B cell (primary cell): ENCODE data around the gene DGCR2. TPM values are rescaled to one million over a fixed set of nuclear protein-coding genes. Genes with fewer than 3 reads are reported as not detected.

Source experiments
- ATAC-seq: fragments of 200-7000 bp; cut with Tn5 transposase; one replicate; pipeline ENCODE4 v1.10.0; 2021; ENCODE audit warnings: low read depth, mild to moderate bottlenecking, moderate number of reproducible peaks, moderate library complexity
- CTCF ChIA-PET: fragments of 350-600 bp; sonication (Branson Sonifier 250); formaldehyde crosslinking; loops from one replicate; lab custom pipeline; 2021; ENCODE audit warnings: antibody characterized with exemption, inconsistent platforms; lab: Charles Lee
- POLR2A ChIA-PET: fragments of 350-600 bp; sonication (Branson Sonifier 250); formaldehyde crosslinking; loops from one replicate; lab custom pipeline; 2021; ENCODE audit warnings: antibody characterized with exemption; lab: Charles Lee
- DNase-seq: peaks from one replicate; pipeline ENCODE4 v3.0.0; 2013
- H2AFZ ChIP-seq: 2 replicates; pipeline ENCODE4 v1.6.1; 2012; ENCODE audit warnings: mild to moderate bottlenecking, low read depth, low read length; ENCODE audit not compliant: insufficient read depth, poor library complexity, severe bottlenecking
- H3K27ac ChIP-seq, 2 donors: 1 replicate in 1 of 2; 2 replicates in 1 of 2; pipeline ENCODE4 v1.5.1; 2012 to 2013; ENCODE audit warnings: low read length in 2 of 2, mild to moderate bottlenecking in 2 of 2, moderate library complexity in 1 of 2
- H3K27me3 ChIP-seq, 4 experiments: fragments of 200-600 bp in 1 of 4; sonication (generic) in 1 of 4; replicated peaks in 1 of 4; 1 replicate in 2 of 4; 2 replicates in 2 of 4; pipeline versions ENCODE4 v1.6.1 to v1.7.0; 2013 to 2016; ENCODE audit warnings: low read length in 3 of 4, mild to moderate bottlenecking in 2 of 4, mixed read lengths in 1 of 4, moderate library complexity in 1 of 4; ENCODE audit not compliant: insufficient read depth in 4 of 4, control insufficient read depth in 3 of 4; ENCODE audit errors: control extremely low read depth in 1 of 4
- H3K36me3 ChIP-seq, 2 experiments: replicated peaks in 1 of 2; 1 replicate in 1 of 2; 2 replicates in 1 of 2; pipeline versions ENCODE4 v1.6.1 to v1.7.1; 2013; ENCODE audit warnings: low read length in 1 of 2; ENCODE audit not compliant: insufficient read depth in 2 of 2, control insufficient read depth in 1 of 2; ENCODE audit errors: control extremely low read depth in 1 of 2, extremely low read depth in 1 of 2
- H3K4me1 ChIP-seq, 2 donors: fragments of 200-600 bp in 1 of 2; sonication (generic) in 1 of 2; 1 replicate in 1 of 2; 2 replicates in 1 of 2; pipeline versions ENCODE4 v1.5.1 to v1.6.1; 2013 to 2017; ENCODE audit warnings: low read length in 2 of 2; ENCODE audit not compliant: control insufficient read depth in 2 of 2, insufficient read depth in 2 of 2
- H3K4me2 ChIP-seq: replicated peaks from 2 replicates; pipeline ENCODE3; 2012; ENCODE audit warnings: mild to moderate bottlenecking, low read depth, low read length; ENCODE audit not compliant: poor library complexity, severe bottlenecking
- H3K4me3 ChIP-seq, 5 experiments: fragments of 200-600 bp in 1 of 5; sonication (generic) in 1 of 5; 1 replicate in 3 of 5; 2 replicates in 2 of 5; pipeline versions ENCODE4 v1.5.1 to v1.7.0; 2011 to 2016; ENCODE audit warnings: low read length in 4 of 5, mild to moderate bottlenecking in 4 of 5, low read depth in 2 of 5, control low read depth in 1 of 5, moderate library complexity in 1 of 5; ENCODE audit not compliant: insufficient read depth in 1 of 5; ENCODE audit errors: control extremely low read depth in 1 of 5, extremely low read depth in 1 of 5
- H3K79me2 ChIP-seq: fragments of 200-600 bp; sonication (generic); one replicate; pipeline ENCODE4 v1.6.0; 2016; ENCODE audit warnings: low read length; ENCODE audit not compliant: control insufficient read depth, insufficient read depth
- H3K9ac ChIP-seq: fragments of 200-600 bp; sonication (generic); 2 replicates; pipeline ENCODE4 v1.6.1; 2017; ENCODE audit warnings: mild to moderate bottlenecking, low read length, moderate library complexity
- H3K9me3 ChIP-seq, 3 donors: one replicate each; pipeline versions ENCODE4 v1.6.1 to v1.7.1; 2013; ENCODE audit warnings: low read length in 2 of 3; ENCODE audit not compliant: control insufficient read depth in 2 of 3, insufficient read depth in 1 of 3; ENCODE audit errors: control extremely low read depth in 1 of 3
- H4K20me1 ChIP-seq: 2 replicates; pipeline ENCODE4 v1.6.0; 2012; ENCODE audit warnings: mild to moderate bottlenecking, low read length; ENCODE audit not compliant: insufficient read depth, control insufficient read depth, poor library complexity, severe bottlenecking
- H3K27ac Mint-ChIP-seq: one replicate; pipeline ENCODE4 v1.8.0; 2021; ENCODE audit warnings: mixed read lengths
- H3K27me3 Mint-ChIP-seq: one replicate; pipeline ENCODE4 v1.8.0; 2021; ENCODE audit warnings: mixed read lengths
- H3K4me1 Mint-ChIP-seq: one replicate; pipeline ENCODE4 v1.8.0; 2021; ENCODE audit warnings: mixed read lengths
- H3K4me3 Mint-ChIP-seq: one replicate; pipeline ENCODE4 v1.8.0; 2021; ENCODE audit warnings: mixed read lengths
- H3K9me3 Mint-ChIP-seq: one replicate; pipeline ENCODE4 v1.8.0; 2022; ENCODE audit warnings: mixed read lengths; ENCODE audit not compliant: insufficient read depth
- CTCF ChIP-seq: fragments of 200-600 bp; IDR thresholded peaks from one replicate; pipeline ENCODE4 v1.8.0; 2022; ENCODE audit warnings: antibody characterized with exemption, mild to moderate bottlenecking
- EZH2 ChIP-seq: IDR thresholded peaks from 2 replicates; pipeline ENCODE4 v1.6.1; 2012; ENCODE audit warnings: borderline replicate concordance, low read depth, mild to moderate bottlenecking, moderate library complexity, low read length; ENCODE audit not compliant: insufficient read depth, poor library complexity, severe bottlenecking
- WGBS: methylation state at CpG from one replicate; pipeline ENCODE4 v1.1.5; 2013; ENCODE audit warnings: missing lambda C conversion rate; ENCODE audit not compliant: insufficient coverage; 5-methylcytosine and 5-hydroxymethylcytosine counted together
- intact Hi-C: fragments of 100-400 bp; cut with micrococcal nuclease; formaldehyde crosslinking; loops from one replicate; pipeline ENCODE4 v1.10.0; 2022
- polyA plus RNA-seq: library from polyadenylated mRNA; depleted of rRNA; stranded (reverse); fragments of >200 nt; gene quantifications from 2 replicates; pipeline ENCODE4 v1.2.3, GENCODE V29; 2012
- total RNA-seq, 2 donors: library from RNA; stranded (reverse); fragments of 120-200 nt in 1 of 2; gene quantifications; 1 replicate in 1 of 2; 2 replicates in 1 of 2; pipeline versions ENCODE4 v1.2.3 to v1.2.4, GENCODE V29; 2013 to 2022

The DGCR2 gene
- total and polyA plus RNA-seq, 2 donors (not counting 1 experiment from before 2014, with no cell fraction given): 28.8 to 49.5 TPM

DNA sequence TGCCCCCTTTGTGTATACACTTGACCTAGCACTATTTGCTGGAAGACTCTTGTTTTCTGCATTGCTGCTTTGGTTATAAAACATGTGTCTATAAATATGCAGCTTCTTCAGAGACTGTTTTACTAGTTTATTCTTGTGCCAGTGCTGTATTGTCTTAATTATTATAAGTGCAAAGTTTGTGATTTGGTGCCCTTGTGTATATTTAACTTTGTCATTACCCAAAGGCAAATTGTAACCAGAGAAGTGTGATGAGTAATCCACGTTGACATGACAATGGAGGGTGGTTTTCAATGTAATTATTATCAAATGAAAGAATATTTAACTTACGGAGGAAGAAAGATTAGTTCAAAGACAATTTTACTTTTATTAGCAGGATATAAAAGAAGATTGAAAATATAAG is 111.1 kb downstream of the DGCR2 start:
- ATAC-seq: no peak
- CTCF ChIA-PET: no interaction called here
- POLR2A ChIA-PET: no interaction called here

GRCh38 chr22:19005905-19006304 is 116.3 kb downstream of the DGCR2 start:
- 92% methylated on average over 2 of the region's 3 CpGs for WGBS

More for the DNA sequence above, 111.1 kb downstream of the DGCR2 start:
- Histone ChIP-seq H4K20me1 (no peaks in the 10 kb centered on the region), H3K4me1 (no peaks in the 10 kb centered on the region), H2AFZ (no peak overlapping the region), H3K79me2 (no peaks in the 10 kb centered on the region), H3K9ac (no peak overlapping the region), H3K36me3 (no peaks in the 10 kb centered on the region), H3K4me2 (no peak overlapping the region), H3K27ac (no peak overlapping the region), H3K9me3 (no peaks in the 10 kb centered on the region), H3K4me3 (no peak overlapping the region), H3K27me3 (no peaks in the 10 kb centered on the region)
- H3K9me3 Mint-ChIP-seq: no peaks in the 10 kb centered on the region
- DNase-seq: no peak
- H3K27ac Mint-ChIP-seq: no peak overlapping the region
- H3K27me3 Mint-ChIP-seq: peaks cover 25% of the 10 kb centered on the region
- whole genome bisulfite sequencing: no CpG with 5 or more reads among the region's 2 CpGs
- TF ChIP-seq EZH2 (no peak), CTCF (no peak)
- H3K4me1 Mint-ChIP-seq: no peaks in the 10 kb centered on the region
- H3K4me3 Mint-ChIP-seq: no peak overlapping the region
- intact Hi-C loops: no loop called here

More at GRCh38 chr22:19005905-19006304, 116.3 kb downstream of the DGCR2 start:
- no peak for DNase-seq
- no peaks in the 10 kb centered on the region for H3K79me2 ChIP-seq
- peaks cover 36% of the 10 kb centered on the region for H3K27me3 Mint-ChIP-seq
- H3K9ac ChIP-seq: no peak overlapping the region
- TF ChIP-seq CTCF (no peak), EZH2 (no peak)
- H4K20me1 ChIP-seq: no peaks in the 10 kb centered on the region
- H3K27ac Mint-ChIP-seq: no peak overlapping the region
- H3K4me3 Mint-ChIP-seq: no peak overlapping the region
- H3K4me1 Mint-ChIP-seq: no peaks in the 10 kb centered on the region
- intact Hi-C loops: no loop called here
- no peak overlapping the region for H3K27ac ChIP-seq
- no peak overlapping the region for H3K4me2 ChIP-seq
- no peak overlapping the region for H3K4me3 ChIP-seq
- no peaks in the 10 kb centered on the region for H3K9me3 Mint-ChIP-seq
- no peaks in the 10 kb centered on the region for H3K9me3 ChIP-seq
- no peaks in the 10 kb centered on the region for H3K36me3 ChIP-seq
- no peak for ATAC-seq
- no peak overlapping the region for H2AFZ ChIP-seq
- peaks cover 0 to 12% (median 4%) of the 10 kb centered on the region in 4 experiments for H3K27me3 ChIP-seq
- H3K4me1 ChIP-seq: no peaks in the 10 kb centered on the region
- ChIA-PET CTCF (no interaction called here), POLR2A (no interaction called here)
